IMR-90 (cell line): ENCODE data around the gene CDH15. TPM values are rescaled to one million over a fixed set of nuclear protein-coding genes. Genes with fewer than 3 reads are reported as not detected.

Experiments
- ATAC-seq: fragments of 200-7000 bp; cut with Tn5 transposase; 2 replicates; pipeline ENCODE4 v1.9.1; 2020; ENCODE audit warnings: low read depth, mild to moderate bottlenecking, moderate library complexity
- BruUV-seq: library from RNA; stranded (reverse); fragments of 400-500 nt; replicated peaks from 2 replicates; lab custom pipeline; 2021; lab: Mats Ljungman, UMichigan
- CTCF ChIA-PET: fragments of 300-600 bp; formaldehyde crosslinking; extraction: SDS; loops from one replicate; lab custom pipeline; 2021; ENCODE audit warnings: antibody characterized with exemption; lab: Yijun Ruan, JAX
- POLR2A ChIA-PET: fragments of 300-600 bp; sonication (Branson Sonifier 250); formaldehyde crosslinking; loops from one replicate; lab custom pipeline; 2022; ENCODE audit warnings: antibody characterized with exemption; ENCODE audit not compliant: unreplicated experiment; lab: Charles Lee
- DNase-seq: peaks from one replicate; pipeline ENCODE4 v3.0.0; 2013
- H2AFZ ChIP-seq: replicated peaks from 2 replicates; pipeline ENCODE3; 2013; ENCODE audit warnings: low read length, mild to moderate bottlenecking; ENCODE audit not compliant: poor library complexity
- H2AK5ac ChIP-seq: 2 replicates; pipeline ENCODE4 v1.6.1; 2013; ENCODE audit warnings: low read depth, low read length, inconsistent platforms
- H2AK9ac ChIP-seq: replicated peaks from 2 replicates; pipeline ENCODE3; 2013; ENCODE audit warnings: mild to moderate bottlenecking, low read depth, low read length, moderate library complexity; ENCODE audit not compliant: poor library complexity
- H2BK120ac ChIP-seq: 2 replicates; pipeline ENCODE4 v1.6.1; 2013; ENCODE audit warnings: low read depth, low read length, inconsistent platforms
- H2BK15ac ChIP-seq: 3 replicates; pipeline ENCODE4 v1.6.1; 2013; ENCODE audit warnings: low read depth, low read length, inconsistent platforms
- H2BK20ac ChIP-seq: 2 replicates; pipeline ENCODE4 v1.6.1; 2013; ENCODE audit warnings: low read depth, mild to moderate bottlenecking, inconsistent platforms, low read length, moderate library complexity
- H2BK5ac ChIP-seq: 2 replicates; pipeline ENCODE4 v1.6.1; 2013; ENCODE audit warnings: mild to moderate bottlenecking, low read depth, low read length, inconsistent platforms; ENCODE audit not compliant: poor library complexity, severe bottlenecking
- H3K14ac ChIP-seq: replicated peaks from 2 replicates; pipeline ENCODE4 v1.6.1; 2013; ENCODE audit warnings: low read depth, low read length, inconsistent platforms
- H3K18ac ChIP-seq: 2 replicates; pipeline ENCODE4 v1.6.1; 2013; ENCODE audit warnings: low read depth, low read length, control low read depth
- H3K23ac ChIP-seq: 2 replicates; pipeline ENCODE4 v1.6.1; 2013; ENCODE audit warnings: low read depth, low read length, inconsistent platforms
- H3K27ac ChIP-seq: 2 replicates; pipeline ENCODE4 v1.5.1; 2013; ENCODE audit warnings: mild to moderate bottlenecking, control low read depth, low read length; ENCODE audit not compliant: insufficient read depth
- H3K27me3 ChIP-seq: 2 replicates; pipeline ENCODE4 v1.6.1; 2013; ENCODE audit warnings: low read length; ENCODE audit not compliant: control insufficient read depth, insufficient read depth
- H3K36me3 ChIP-seq: 2 replicates; pipeline ENCODE4 v1.6.1; 2013; ENCODE audit warnings: low read length, mixed read lengths; ENCODE audit not compliant: control insufficient read depth, insufficient read depth
- H3K4ac ChIP-seq: 2 replicates; pipeline ENCODE4 v1.6.1; 2013; ENCODE audit warnings: low read depth, low read length, inconsistent platforms
- H3K4me1 ChIP-seq: 2 replicates; pipeline ENCODE4 v1.6.1; 2013; ENCODE audit warnings: low read length, mixed read lengths; ENCODE audit not compliant: control insufficient read depth, insufficient read depth
- H3K4me2 ChIP-seq: 2 replicates; pipeline ENCODE4 v1.6.1; 2013; ENCODE audit warnings: low read depth, mild to moderate bottlenecking, control low read depth, low read length, moderate library complexity
- H3K4me3 ChIP-seq: 2 replicates; pipeline ENCODE4 v1.5.1; 2013; ENCODE audit warnings: low read depth, mild to moderate bottlenecking, control low read depth, low read length, moderate library complexity; ENCODE audit not compliant: insufficient read depth
- H3K56ac ChIP-seq: 2 replicates; pipeline ENCODE4 v1.6.1; 2013; ENCODE audit warnings: low read length, inconsistent platforms; ENCODE audit not compliant: insufficient read depth; ENCODE audit errors: extremely low read depth
- H3K79me1 ChIP-seq, 2 experiments: 2 replicates each; pipeline ENCODE4 v1.6.1; 2013; ENCODE audit warnings: low read length in 2 of 2, inconsistent platforms in 1 of 2, low read depth in 1 of 2
- H3K9ac ChIP-seq: 2 replicates; pipeline ENCODE4 v1.6.1; 2013; ENCODE audit warnings: low read depth, low read length, control low read depth
- H3K9me1 ChIP-seq: 2 replicates; pipeline ENCODE4 v1.6.1; 2013; ENCODE audit warnings: low read length, inconsistent platforms; ENCODE audit not compliant: insufficient read depth
- H3K9me3 ChIP-seq: 2 replicates; pipeline ENCODE4 v1.6.1; 2013; ENCODE audit warnings: low read length; ENCODE audit not compliant: control insufficient read depth, insufficient read depth
- H4K20me1 ChIP-seq: 2 replicates; pipeline ENCODE4 v1.6.1; 2013; ENCODE audit warnings: low read length, inconsistent platforms; ENCODE audit not compliant: insufficient read depth
- H4K5ac ChIP-seq: 2 replicates; pipeline ENCODE4 v1.6.1; 2013; ENCODE audit warnings: mild to moderate bottlenecking, low read depth, low read length, control low read depth
- H4K8ac ChIP-seq, 2 experiments: 2 replicates each; pipeline ENCODE4 v1.6.1; 2013; ENCODE audit warnings: low read depth in 2 of 2, low read length in 2 of 2, control low read depth in 1 of 2, inconsistent platforms in 1 of 2
- H4K91ac ChIP-seq: 2 replicates; pipeline ENCODE4 v1.6.1; 2013; ENCODE audit warnings: low read depth, low read length, inconsistent platforms; ENCODE audit not compliant: insufficient read depth
- BHLHE40 ChIP-seq: fragments of 150-350 bp; IDR thresholded peaks from 2 replicates; pipeline ENCODE4 v1.6.1; 2016; ENCODE audit warnings: mild to moderate bottlenecking, low read depth, low read length
- CEBPB ChIP-seq: IDR thresholded peaks from 2 replicates; pipeline ENCODE4 v1.6.1; 2012; ENCODE audit warnings: low read depth, low read length, improper control_type of control experiment
- CHD1 ChIP-seq: IDR thresholded peaks from 2 replicates; pipeline ENCODE4 v1.6.1; 2012; ENCODE audit warnings: low read depth, low read length, improper control_type of control experiment
- CTCF ChIP-seq: conservative IDR thresholded peaks from 2 replicates; pipeline ENCODE4 v1.5.1; 2012; ENCODE audit warnings: mild to moderate bottlenecking, low read depth, low read length, improper control_type of control experiment
- ELK1 ChIP-seq: fragments of 150-350 bp; IDR thresholded peaks from 2 replicates; pipeline ENCODE4 v1.6.1; 2016; ENCODE audit warnings: low read depth, mild to moderate bottlenecking, low read length, moderate library complexity, borderline replicate concordance
- FOS ChIP-seq: fragments of 150-350 bp; IDR thresholded peaks from 2 replicates; pipeline ENCODE4 v1.6.1; 2016; ENCODE audit warnings: low read depth, low read length
- MAFK ChIP-seq: IDR thresholded peaks from 2 replicates; pipeline ENCODE4 v1.6.1; 2012; ENCODE audit warnings: low read depth, low read length, improper control_type of control experiment
- MXI1 ChIP-seq: IDR thresholded peaks from 2 replicates; pipeline ENCODE4 v1.6.1; 2012; ENCODE audit warnings: low read depth, mild to moderate bottlenecking, low read length, moderate library complexity, borderline replicate concordance
- NFE2L2 ChIP-seq: fragments of 150-350 bp; IDR thresholded peaks from 2 replicates; pipeline ENCODE4 v1.6.1; 2016; ENCODE audit warnings: low read depth, mild to moderate bottlenecking, low read length
- POLR2A ChIP-seq: IDR thresholded peaks from 2 replicates; pipeline ENCODE4 v1.6.1; 2012; ENCODE audit warnings: mild to moderate bottlenecking, low read depth, low read length
- RAD21 ChIP-seq: IDR thresholded peaks from 2 replicates; pipeline ENCODE4 v1.6.1; 2012; ENCODE audit warnings: low read length, improper control_type of control experiment
- RCOR1 ChIP-seq: IDR thresholded peaks from 2 replicates; pipeline ENCODE4 v1.6.1; 2012; ENCODE audit warnings: mild to moderate bottlenecking, low read length, improper control_type of control experiment; ENCODE audit not compliant: insufficient replicate concordance
- RFX5 ChIP-seq: IDR thresholded peaks from 2 replicates; pipeline ENCODE4 v1.8.0; 2012; ENCODE audit warnings: low read depth, mild to moderate bottlenecking, low read length, moderate library complexity
- SMC3 ChIP-seq: fragments of 150-350 bp; IDR thresholded peaks from 2 replicates; pipeline ENCODE4 v1.6.1; 2016; ENCODE audit warnings: low read depth, mild to moderate bottlenecking, antibody characterized with exemption, low read length, moderate library complexity
- USF2 ChIP-seq: fragments of 150-350 bp; IDR thresholded peaks from 2 replicates; pipeline ENCODE4 v1.6.1; 2017; ENCODE audit warnings: mild to moderate bottlenecking, antibody characterized with exemption, low read length, low read depth
- WGBS, 2 experiments: methylation state at CpG; one replicate each; pipeline versions ENCODE4 v1.1.5 to v1.1.7; 2013; ENCODE audit warnings: missing lambda C conversion rate in 2 of 2; ENCODE audit not compliant: insufficient read length in 1 of 2; ENCODE audit errors: extremely low coverage in 2 of 2; 5-methylcytosine and 5-hydroxymethylcytosine counted together
- dilution Hi-C: fragments of 300-500 bp; cut with HindIII; formaldehyde crosslinking; loops from one replicate; pipeline ENCODE4 v1.14.3; 2018; ENCODE audit warnings: low sequenced_read_pairs; ENCODE audit not compliant: unreplicated experiment
- in situ Hi-C: fragments of 300-500 bp; cut with MboI; formaldehyde crosslinking; loops from 3 replicates; pipeline ENCODE4 v1.14.3; 2019; ENCODE audit warnings: low sequenced_read_pairs, inconsistent platforms, mixed read lengths
- intact Hi-C: fragments of 100-400 bp; cut with micrococcal nuclease; formaldehyde crosslinking; loops from 2 replicates; pipeline ENCODE4 v1.10.0; 2022
- polyA plus RNA-seq, 3 experiments: library from polyadenylated mRNA; depleted of rRNA; stranded (reverse); fragments of >200 nt; gene quantifications; 2 replicates each; pipeline ENCODE4 v1.2.3, GENCODE V29; 2012; ENCODE audit warnings: low replicate concordance in 1 of 3
- total RNA-seq: library from RNA; depleted of rRNA; stranded (reverse); fragments of >200 nt; gene quantifications from 2 replicates; pipeline ENCODE4 v1.2.3, GENCODE V29; 2012

CDH15 gene
- total and polyA plus RNA-seq, 2 of the 4 experiments (the other 2 are of a cell fraction), result 0.18 to 0.62 TPM

- in situ Hi-C loops, result no loop called here
- H3K4me1 ChIP-seq, result peaks cover 7% of the 10 kb centered on the region
- H3K27me3 ChIP-seq, result peaks cover 37% of the 10 kb centered on the region
- H3K4me2 ChIP-seq, result no peak overlapping the region
- WGBS, 2 experiments, result 75% methylated on average over 10 of the region's 22 CpGs; no CpG with 5 or more reads in 1 of the 2 experiments
- H3K23ac ChIP-seq, result no peak overlapping the region
- no peak overlapping the region for H4K5ac ChIP-seq
- no peak overlapping the region for H3K14ac ChIP-seq
- DNase-seq (no peak), ATAC-seq (no peak)
- no peak overlapping the region for H3K18ac ChIP-seq
- H2BK20ac ChIP-seq, result no peak overlapping the region
- TF ChIP-seq CEBPB (no peak), ELK1 (no peak), FOS (no peak), MXI1 (no peak), POLR2A (no peak), CHD1 (no peak), RAD21 (no peak), RCOR1 (no peak), CTCF (no peak), SMC3 (no peak), USF2 (no peak), RFX5 (no peak), MAFK (no peak), NFE2L2 (no peak), BHLHE40 (no peak)
- intact Hi-C loops, result no loop called here
- no peaks in the 10 kb centered on the region for H3K79me1 ChIP-seq
- ChIA-PET CTCF (no interaction called here), POLR2A (no interaction called here)
- H3K27ac ChIP-seq, result no peak overlapping the region
- H3K4me3 ChIP-seq, result no peak overlapping the region
- peaks cover 8% of the 10 kb centered on the region for H3K9me3 ChIP-seq
- no peak overlapping the region for H2BK15ac ChIP-seq
- H3K56ac ChIP-seq, result no peak overlapping the region
- no peak overlapping the region for H3K9ac ChIP-seq
- H3K4ac ChIP-seq, result no peak overlapping the region
- peaks cover 7% of the 10 kb centered on the region for H4K20me1 ChIP-seq
- H2BK120ac ChIP-seq, result no peak overlapping the region
- no peaks in the 10 kb centered on the region for H3K9me1 ChIP-seq
- H2BK5ac ChIP-seq, result no peak overlapping the region
- dilution Hi-C loops, result no loop called here
- H4K8ac ChIP-seq, result no peak overlapping the region
- peak overlapping the region; percentile 32 for H2AFZ ChIP-seq
- BruUV-seq, result no TSS peak
- no peak overlapping the region for H2AK5ac ChIP-seq
- H2AK9ac ChIP-seq, result no peak overlapping the region
- H3K36me3 ChIP-seq, result no peaks in the 10 kb centered on the region
- no peak overlapping the region for H4K91ac ChIP-seq
These were observed 27.9 kb downstream of the CDH15 start for GRCh38 chr16:89199241-89200123.
